HG03196 (cell line): ENCODE data around the gene TNFSF15.

Experiments
- ATAC-seq: cut with Tn5 transposase; IDR thresholded peaks from one replicate; pipeline ENCODE4 v1.9.1; 2021; ENCODE audit not compliant: unreplicated experiment

The TNFSF15 gene

DNA sequence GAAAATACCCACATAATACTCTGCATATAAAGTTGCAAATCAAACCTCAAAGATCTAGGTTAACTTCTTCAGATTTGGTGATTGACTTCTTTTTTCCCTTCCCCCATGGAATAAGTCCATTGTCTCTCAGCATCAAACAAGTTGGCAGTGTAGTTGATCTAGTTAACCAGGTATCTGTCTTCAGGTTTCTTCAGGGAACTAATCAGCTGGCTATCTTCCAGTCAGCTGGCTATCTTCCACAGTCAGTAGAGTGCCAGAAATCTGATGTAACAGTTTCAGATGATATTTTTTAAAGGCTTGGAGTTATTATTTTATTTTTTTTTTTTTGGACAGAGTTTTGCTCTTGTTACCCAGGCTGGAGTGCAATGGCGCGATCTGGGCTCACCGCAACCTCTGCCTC, 16.8 kb downstream of the TNFSF15 start:
- no peak for ATAC-seq

DNA sequence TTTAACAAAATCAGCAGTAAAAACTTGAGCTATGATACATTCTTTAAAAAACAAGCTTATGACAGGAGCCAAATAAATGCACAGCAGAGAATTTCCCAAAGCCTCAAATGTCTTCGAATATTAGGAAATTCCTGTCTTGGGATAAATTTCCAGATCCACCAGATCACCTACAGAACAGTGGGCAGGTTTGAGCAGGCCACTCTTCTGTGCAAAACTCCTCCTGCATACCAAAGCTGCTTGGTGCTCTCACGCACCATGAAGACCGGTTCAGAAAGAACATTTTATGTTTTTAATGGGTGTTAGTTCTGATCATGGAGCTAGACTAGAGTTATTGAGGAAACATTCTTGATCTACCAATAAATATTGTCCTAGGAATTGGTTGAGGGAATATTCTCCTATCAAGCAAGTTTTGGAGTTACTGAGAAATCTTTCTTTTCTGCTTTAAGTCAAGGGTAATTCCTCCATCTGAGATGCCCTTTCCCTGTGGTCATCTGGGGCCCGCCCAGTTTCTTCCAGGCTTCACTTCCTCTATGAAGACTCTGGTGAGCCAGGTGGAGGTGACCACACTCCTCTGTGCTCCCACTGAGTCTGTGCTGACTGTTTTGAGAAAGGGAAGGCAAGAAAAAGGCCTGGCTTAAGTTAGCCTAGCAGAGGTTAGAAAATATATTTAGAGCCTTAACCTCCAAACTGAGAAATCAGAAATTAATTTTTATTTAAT, 17.9 kb downstream of the TNFSF15 start:
- ATAC-seq, result no peak

DNA sequence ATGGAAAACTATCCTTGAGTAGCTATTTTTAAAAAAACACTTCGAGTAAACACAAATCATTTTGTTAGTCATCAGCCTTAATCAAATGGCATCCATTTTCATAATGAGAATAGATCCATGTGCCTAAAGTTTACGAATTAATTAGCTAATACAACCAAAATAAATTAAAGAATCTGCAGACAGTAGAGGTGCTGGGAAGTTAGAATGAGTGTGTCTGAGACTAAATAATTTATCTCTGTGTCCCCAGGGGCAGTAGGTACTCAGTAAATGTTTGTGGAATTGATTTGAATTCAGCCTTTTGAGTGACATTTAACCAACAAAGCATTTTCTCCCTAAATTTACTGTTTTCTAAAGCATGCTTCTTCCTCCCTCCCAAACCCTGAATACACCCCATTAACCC, 18.6 kb downstream of the TNFSF15 start:
- no peak for ATAC-seq

GRCh38 chr9:114785866-114786650, 19.8 kb downstream of the TNFSF15 start:
- no peak for ATAC-seq

GRCh38 chr9:114784721-114785279, 21.0 kb downstream of the TNFSF15 start:
- no peak for ATAC-seq

DNA sequence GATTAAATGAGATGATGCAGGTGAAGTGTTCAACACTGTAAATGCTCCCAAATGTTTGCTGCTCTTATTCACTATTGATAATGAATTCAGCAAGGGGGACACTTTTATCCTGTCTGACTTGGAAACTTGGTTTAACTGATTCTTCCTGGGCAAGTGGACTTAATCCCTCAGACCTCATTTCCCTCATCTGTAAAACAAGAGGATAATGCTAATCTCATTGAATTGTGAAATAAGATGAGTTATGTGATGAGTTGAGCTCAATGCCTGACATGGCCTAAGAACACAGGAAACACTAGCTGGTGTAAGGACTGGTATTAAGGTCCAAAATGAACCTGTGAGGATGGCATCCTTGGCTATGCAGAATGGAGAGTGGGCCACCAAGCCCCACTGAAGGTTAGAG, 23.3 kb downstream of the TNFSF15 start:
- ATAC-seq, result no peak

GRCh38 chr9:114779352-114779845, 26.4 kb downstream of the TNFSF15 start:
- no peak for ATAC-seq

DNA sequence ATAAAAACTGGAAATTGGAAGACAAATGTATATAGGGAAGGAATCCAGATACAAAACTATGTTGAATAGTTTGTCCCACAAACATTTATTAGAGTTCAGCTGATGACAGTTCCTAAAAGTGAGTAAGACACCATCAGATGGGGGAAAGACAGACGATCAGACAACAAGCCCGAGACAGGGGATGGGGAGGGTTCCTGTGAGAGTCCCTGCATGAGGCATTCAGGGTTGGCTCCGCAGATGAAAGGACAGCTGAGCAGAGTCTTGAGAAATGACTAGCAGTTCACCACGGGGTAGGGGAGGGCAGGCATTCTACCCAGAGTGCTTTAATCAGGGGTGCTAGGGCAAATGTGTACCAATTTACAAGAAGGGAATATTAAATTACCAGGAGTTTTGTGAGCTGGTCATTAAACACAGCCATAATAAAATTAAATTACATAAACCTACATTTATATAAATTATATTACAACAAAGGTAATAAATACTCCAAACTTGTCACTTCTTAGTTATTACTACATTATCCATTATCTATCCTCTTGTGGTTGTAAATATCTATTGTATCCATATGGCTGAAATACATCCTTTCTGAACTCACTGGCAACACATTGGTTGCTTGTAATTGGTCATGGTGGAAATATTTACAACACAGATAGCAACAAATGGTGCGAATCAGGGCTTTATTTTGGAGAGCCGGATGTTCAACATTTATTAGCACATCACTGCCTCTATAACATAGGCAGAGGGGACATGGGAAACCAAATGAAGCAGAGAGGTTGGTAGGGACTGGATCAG, 27.8 kb downstream of the TNFSF15 start:
- no peak for ATAC-seq

- no peak for ATAC-seq
These were observed 29.0 kb downstream of the TNFSF15 start for GRCh38 chr9:114776683-114777399.

DNA sequence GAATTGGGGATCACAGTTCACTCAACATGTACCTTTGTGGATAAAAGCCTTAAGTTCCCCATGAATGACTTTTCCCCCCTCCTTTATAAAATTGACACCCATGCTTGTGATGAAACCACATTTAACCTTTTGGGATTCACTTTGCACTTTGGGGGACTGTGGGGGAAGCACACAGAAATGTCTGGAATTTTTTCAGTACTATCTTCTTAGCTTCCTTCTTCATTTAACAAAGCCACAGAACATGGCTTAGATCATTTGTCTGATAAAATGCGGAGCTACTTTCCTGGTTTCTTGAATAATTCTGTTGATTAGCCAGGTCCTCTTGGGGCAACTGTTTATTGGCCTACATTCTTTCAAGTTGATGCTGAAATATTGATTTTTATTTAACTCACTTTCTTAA, 29.9 kb downstream of the TNFSF15 start:
- ATAC-seq, result no peak

DNA sequence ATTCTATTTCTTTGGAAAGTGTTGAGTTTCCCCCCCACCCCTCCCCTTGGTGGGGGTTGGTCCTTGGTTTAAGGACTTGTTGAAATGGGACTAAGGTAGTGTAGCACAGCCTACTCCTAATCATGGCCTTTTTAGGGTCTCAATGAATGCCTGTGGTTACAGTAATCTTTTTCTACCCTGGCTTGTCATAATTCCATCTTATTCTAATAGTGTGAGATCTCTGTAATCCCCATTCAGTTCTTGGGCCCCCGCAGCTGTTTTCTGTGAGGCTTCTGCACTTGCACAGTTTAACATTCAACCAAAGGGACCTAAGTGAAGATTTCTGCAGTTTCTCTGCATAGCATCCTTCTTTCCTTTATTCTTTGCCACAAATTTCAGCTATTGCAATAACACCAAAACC, 30.7 kb downstream of the TNFSF15 start:
- no peak for ATAC-seq

- no peak for ATAC-seq
These were observed 31.3 kb downstream of the TNFSF15 start for GRCh38 chr9:114774524-114774923.

GRCh38 chr9:114771889-114772288, 34.0 kb downstream of the TNFSF15 start:
- ATAC-seq, result no peak

DNA sequence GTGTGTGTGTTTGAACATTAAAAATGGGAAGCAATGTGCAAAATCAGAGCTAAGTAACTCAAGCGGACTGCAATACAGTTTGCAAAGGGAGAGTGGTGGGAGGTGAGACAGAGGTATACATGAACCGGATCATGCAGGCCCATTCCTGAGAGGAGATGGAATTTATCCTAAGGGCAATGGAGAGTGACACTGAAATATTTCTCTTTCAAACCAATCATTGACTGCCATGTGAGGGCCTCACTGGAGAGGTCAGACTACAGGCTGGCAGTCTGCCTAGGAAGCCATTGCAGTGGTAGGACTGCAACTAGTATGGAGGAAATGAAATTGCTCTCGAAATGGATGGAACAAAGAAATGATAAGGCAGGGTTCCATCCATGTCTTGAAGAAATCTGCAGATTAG, 34.8 kb downstream of the TNFSF15 start:
- ATAC-seq, result no peak

DNA sequence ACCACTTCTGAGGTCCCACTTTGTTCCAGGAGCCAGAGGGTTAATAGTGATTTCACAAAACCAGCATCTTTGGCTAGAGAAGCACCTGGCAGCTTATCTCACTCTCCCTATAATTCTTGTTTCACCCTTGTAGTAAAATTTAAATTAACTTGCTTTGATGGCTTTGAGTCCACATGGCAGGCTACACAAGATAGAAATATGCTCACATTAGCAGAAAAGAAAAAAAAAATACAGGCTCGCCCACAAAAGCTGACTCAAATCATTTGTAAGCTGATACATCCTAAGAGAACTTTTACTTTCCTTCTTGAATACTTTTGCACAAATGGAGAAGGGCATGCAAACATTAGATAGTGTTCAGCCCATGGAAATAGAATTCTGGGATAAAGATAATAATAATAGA, 36.2 kb downstream of the TNFSF15 start:
- no peak for ATAC-seq

GRCh38 chr9:114763220-114763619, 42.6 kb downstream of the TNFSF15 start:
- no peak for ATAC-seq

DNA sequence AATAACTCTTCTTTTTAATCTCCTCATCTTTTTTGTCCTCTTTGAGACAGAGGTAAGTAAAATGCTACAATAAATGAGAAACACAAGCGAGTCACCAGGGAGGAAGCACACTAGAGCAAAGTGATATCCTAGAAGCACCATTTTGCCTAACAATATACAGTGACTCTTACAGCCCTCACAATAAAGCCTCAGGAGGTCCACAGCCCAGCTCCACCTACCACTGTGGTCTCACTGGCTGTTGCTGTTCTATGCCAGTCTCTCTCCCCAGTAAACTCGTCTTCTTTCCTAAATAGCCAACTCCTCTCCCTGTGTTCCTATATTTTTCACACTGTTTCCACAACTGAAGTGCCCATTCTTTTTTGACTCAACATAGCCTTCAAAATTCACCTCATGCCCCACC, 44.3 kb downstream of the TNFSF15 start:
- ATAC-seq, result no peak

DNA sequence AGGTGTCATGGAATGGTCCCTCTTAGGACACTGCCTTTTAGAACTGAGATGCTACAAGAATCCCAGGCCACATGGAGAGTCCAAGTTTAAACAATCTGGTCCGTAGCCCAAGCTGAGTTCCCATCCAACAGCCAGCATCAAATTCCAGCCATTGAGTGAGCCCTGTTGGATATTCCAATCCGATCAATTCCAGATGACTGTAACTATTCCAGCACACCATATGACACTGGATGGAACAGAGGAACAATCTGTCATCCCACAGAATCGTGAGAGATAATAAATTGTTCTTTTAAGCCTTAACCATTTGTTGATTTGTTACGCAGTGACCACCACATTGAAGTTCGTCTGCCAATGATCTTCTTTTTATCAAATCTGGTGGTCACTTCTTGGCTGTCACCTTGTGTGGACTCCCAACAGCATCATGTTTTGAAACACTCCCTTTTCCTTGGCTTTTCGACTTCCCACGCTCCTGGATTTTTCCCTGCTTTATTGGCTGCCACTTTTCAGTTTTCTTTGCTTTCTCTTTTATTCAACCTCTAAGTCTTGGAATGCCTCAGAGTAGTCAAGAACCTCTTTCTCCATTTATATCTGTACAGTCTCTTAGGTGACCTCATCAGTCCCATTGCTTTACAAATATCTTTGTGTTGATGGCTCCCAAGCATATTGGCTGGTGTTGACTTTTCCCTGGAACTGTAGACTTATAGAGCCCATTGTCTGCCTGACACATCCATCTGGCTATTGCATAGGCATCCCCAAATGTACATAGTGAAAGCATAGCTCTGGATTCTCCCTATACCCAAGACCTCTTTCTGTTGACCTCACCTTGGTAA, 46.1 kb downstream of the TNFSF15 start:
- no peak for ATAC-seq

DNA sequence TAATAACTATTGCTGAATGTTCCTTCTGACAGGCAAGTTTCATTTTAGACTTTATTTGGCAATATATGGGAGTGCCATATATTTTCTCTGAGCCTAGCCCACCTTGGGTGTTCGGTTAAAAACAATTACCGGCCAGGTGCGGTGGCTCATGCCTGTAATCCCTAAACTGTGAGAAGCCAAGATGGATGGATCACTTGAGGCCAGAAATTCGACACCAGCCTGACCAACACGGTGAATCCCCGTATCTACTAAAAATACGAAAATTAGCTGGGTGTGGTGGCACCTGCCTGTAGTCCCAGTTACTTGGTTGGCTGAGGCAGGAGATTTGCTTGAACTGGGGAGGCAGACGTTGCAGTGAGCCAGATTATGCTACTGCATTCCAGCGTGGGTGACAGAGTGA, 47.9 kb downstream of the TNFSF15 start:
- ATAC-seq, result no peak

- ATAC-seq, result no peak
These were observed 48.4 kb downstream of the TNFSF15 start for GRCh38 chr9:114757395-114757794.
